Mesenteric fat pad (tissue), 1 donor: ENCODE results near the gene SPATA45. TPM values are rescaled to one million over a fixed set of nuclear protein-coding genes. Genes with fewer than 3 reads are reported as not detected.

Experiments
- DNase-seq: peaks from one replicate; pipeline ENCODE4 v3.0.0-alpha.2; 2020; ENCODE audit warnings: low spot score
- total RNA-seq: library from RNA; stranded (reverse); fragmentation: NEBNext Ultra II Directional; extraction: Animal tissue kit (Norgen Biotek cat#: 25700); gene quantifications from one replicate; pipeline ENCODE4 v1.2.1, GENCODE V29; 2021
- donor health status: DM: yes; HTN: yes; CAD: no.

Gene SPATA45
- total RNA-seq, 1 donor from 2014 or later: not detected

GRCh38 chr1:212782422-212783154, 64.9 kb downstream of the SPATA45 start:
- no peak for DNase-seq

GRCh38 chr1:212781225-212781624, 66.2 kb downstream of the SPATA45 start:
- no peak for DNase-seq

DNA sequence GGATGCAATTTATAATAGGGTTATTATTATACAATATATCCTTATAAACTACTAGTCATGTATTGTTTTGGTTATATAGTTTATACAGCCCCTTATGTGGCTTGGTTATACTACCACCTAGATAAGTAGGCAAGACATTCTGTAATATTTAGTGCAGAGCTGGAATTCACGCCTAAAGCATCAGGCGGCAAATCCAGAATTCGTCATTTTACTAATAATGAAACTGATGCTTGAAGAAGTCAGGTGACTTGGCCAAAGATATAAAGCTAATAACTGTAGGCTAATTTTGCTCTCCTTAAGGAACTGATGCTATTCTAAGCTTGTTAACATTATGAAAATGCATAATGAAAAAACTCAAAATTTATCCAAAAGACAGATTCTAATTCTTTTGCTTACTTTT, 66.7 kb downstream of the SPATA45 start:
- DNase-seq: no peak

Other genes starting within 250 kb of the SPATA45 start
- gene ATF3, start 238.9 kb downstream of the SPATA45 start, total RNA-seq: 113 TPM
- gene BATF3, start 147.8 kb downstream of the SPATA45 start, total RNA-seq: 18.8 TPM
- 28.3 TPM for gene NSL1, start 55.9 kb downstream of the SPATA45 start, total RNA-seq
- gene TATDN3, start 55.8 kb downstream of the SPATA45 start, total RNA-seq: 22.4 TPM
- 6.7 TPM for gene FLVCR1, start 10.6 kb upstream of the SPATA45 start, total RNA-seq
- 3.0 TPM for gene VASH2, start 102.9 kb upstream of the SPATA45 start, total RNA-seq
- gene ANGEL2, start 168.2 kb upstream of the SPATA45 start, total RNA-seq: 26.9 TPM
- gene RPS6KC1, start 203.6 kb upstream of the SPATA45 start, total RNA-seq: 22.7 TPM